K562 (cell line): Measurements from ENCODE around the gene NDP. TPM values are rescaled to one million over a fixed set of nuclear protein-coding genes. Genes with fewer than 3 reads are reported as not detected.

Source experiments
- ATAC-seq: fragments of 200-7000 bp; cut with Tn5 transposase; 3 replicates; pipeline ENCODE4 v1.9.1; 2020; ENCODE audit warnings: moderate library complexity
- BruUV-seq: library from RNA; stranded (reverse); fragments of 400-500 nt; replicated peaks from 2 replicates; lab custom pipeline; 2021; lab: Mats Ljungman, UMichigan
- CTCF ChIA-PET: fragments of 300-600 bp; formaldehyde crosslinking; extraction: SDS; loops from one replicate; lab custom pipeline; 2021; ENCODE audit warnings: low intra/inter-chr PET ratio; lab: Yijun Ruan, JAX
- POLR2A ChIA-PET: fragments of 300-600, 350-650 bp; sonication (Branson Sonifier 250); formaldehyde crosslinking; extraction: SDS; loops from one replicate; lab custom pipeline; 2021; ENCODE audit warnings: antibody characterized with exemption, inconsistent platforms; lab: Yijun Ruan, JAX
- DNase-seq, 4 experiments: peaks; one replicate each; pipeline versions ENCODE4 v3.0.0 to v3.0.0-alpha.2; 2011 to 2018; ENCODE audit warnings: low spot score in 3 of 4, mixed read lengths in 3 of 4; ENCODE audit errors: extremely low read depth in 1 of 4
- FAIRE-seq: peaks from 2 replicates; lab custom pipeline; 2011; peaks lifted over from hg19 to GRCh38; lab: Jason Lieb, UNC
- H2AFZ ChIP-seq: 2 replicates; pipeline ENCODE4 v1.6.0; 2011; ENCODE audit warnings: low read depth, low read length, control low read depth, inconsistent platforms
- H3K27ac ChIP-seq: fragments of 200-600 bp; 3 replicates; pipeline ENCODE4 v1.8.0; 2011; ENCODE audit warnings: low read depth, mild to moderate bottlenecking, control low read depth, inconsistent platforms, low read length, moderate library complexity, mixed read lengths; ENCODE audit errors: extremely low read depth
- H3K27me3 ChIP-seq, 2 experiments: fragments of 300-600 bp in 1 of 2; 2 replicates in 1 of 2; 3 replicates in 1 of 2; pipeline versions ENCODE4 v1.6.0 to v1.8.0; 2011; ENCODE audit warnings: inconsistent platforms in 2 of 2, low read length in 2 of 2, mild to moderate bottlenecking in 1 of 2, mixed read lengths in 1 of 2, moderate library complexity in 1 of 2; ENCODE audit not compliant: control insufficient read depth in 2 of 2, insufficient read depth in 2 of 2
- H3K36me3 ChIP-seq: fragments of 300-600 bp; 3 replicates; pipeline ENCODE4 v1.8.0; 2011; ENCODE audit warnings: mild to moderate bottlenecking, low read length, inconsistent platforms; ENCODE audit not compliant: control insufficient read depth, insufficient read depth
- H3K4me1 ChIP-seq, 2 experiments: fragments of 200-600 bp in 1 of 2; replicated peaks in 1 of 2; 2 replicates in 1 of 2; 3 replicates in 1 of 2; pipeline versions ENCODE4 v1.5.1 to v1.8.0; 2011; ENCODE audit warnings: inconsistent platforms in 2 of 2, low read length in 2 of 2, mild to moderate bottlenecking in 1 of 2, mixed read lengths in 1 of 2, moderate library complexity in 1 of 2; ENCODE audit not compliant: control insufficient read depth in 2 of 2, insufficient read depth in 2 of 2
- H3K4me2 ChIP-seq: 2 replicates; pipeline ENCODE4 v1.6.1; 2011; ENCODE audit warnings: low read length, control low read depth, inconsistent platforms, mixed read lengths; ENCODE audit not compliant: insufficient read depth
- H3K4me3 ChIP-seq: fragments of 200-600 bp; sonication (generic), shearing (Covaris generic); 2 replicates; pipeline ENCODE4 v1.5.1; 2016; ENCODE audit warnings: control low read depth, inconsistent platforms
- H3K79me2 ChIP-seq: fragments of 200-600 bp; 3 replicates; pipeline ENCODE4 v1.8.0; 2011; ENCODE audit warnings: low read length, inconsistent platforms; ENCODE audit not compliant: control insufficient read depth, insufficient read depth
- H3K9ac ChIP-seq, 2 experiments: 2 replicates each; pipeline versions ENCODE4 v1.6.0 to v1.6.1; 2011; ENCODE audit warnings: low read depth in 2 of 2, low read length in 2 of 2, control low read depth in 1 of 2, inconsistent platforms in 1 of 2, mild to moderate bottlenecking in 1 of 2, mixed read lengths in 1 of 2; ENCODE audit not compliant: insufficient read depth in 1 of 2
- H3K9me1 ChIP-seq: one replicate; pipeline ENCODE4 v1.6.0; 2011; ENCODE audit warnings: inconsistent platforms, mild to moderate bottlenecking, low read length, moderate library complexity; ENCODE audit not compliant: control insufficient read depth, insufficient read depth
- H3K9me3 ChIP-seq: replicated peaks from 2 replicates; pipeline ENCODE4 v1.5.1; 2011; ENCODE audit warnings: low read depth, low read length, inconsistent platforms; ENCODE audit not compliant: control insufficient read depth, insufficient read depth
- H4K20me1 ChIP-seq: replicated peaks from 2 replicates; pipeline ENCODE4 v1.6.1; 2011; ENCODE audit warnings: low read length, inconsistent platforms, mixed read lengths; ENCODE audit not compliant: control insufficient read depth, insufficient read depth
- L3MBTL2 ChIP-seq: fragments of 450-650 bp; IDR thresholded peaks from 2 replicates; pipeline ENCODE4 v1.6.1; 2016; ENCODE audit warnings: mild to moderate bottlenecking, moderate library complexity
- RAD21 ChIP-seq, 2 experiments: fragments of 250-450 bp in 1 of 2; fragments of 450-650 bp in 1 of 2; sonication (Bioruptor Pico) in 1 of 2; formaldehyde crosslinking in 1 of 2; IDR thresholded peaks in 1 of 2; conservative IDR thresholded peaks in 1 of 2; 2 replicates each; pipeline versions ENCODE4 v1.4.0 to v1.8.0; 2020 to 2022; ENCODE audit warnings: mild to moderate bottlenecking in 2 of 2, moderate library complexity in 1 of 2
- TGIF2 ChIP-seq: sonication (generic); formaldehyde crosslinking; IDR thresholded peaks from 2 replicates; pipeline ENCODE4 v1.8.1; 2022; ENCODE audit warnings: mild to moderate bottlenecking, missing genetic modification reagents, moderate library complexity
- WGBS: fragments of 100-300 bp; shearing (Covaris generic); methylation state at CpG from one replicate; pipeline ENCODE4 v1.1.6; 2016; ENCODE audit warnings: low coverage, mixed read lengths; ENCODE audit not compliant: insufficient coverage; ENCODE audit errors: missing lambda C conversion rate; 5-methylcytosine and 5-hydroxymethylcytosine counted together
- in situ Hi-C: fragments of 300-500 bp; cut with MboI; formaldehyde crosslinking; loops from 4 replicates; pipeline ENCODE4 v1.15.0; 2018; ENCODE audit warnings: inconsistent platforms, mixed read lengths
- intact Hi-C: fragments of 100-400 bp; cut with micrococcal nuclease; formaldehyde crosslinking; loops from 2 replicates; pipeline ENCODE4 v1.14.2; 2022
- polyA plus RNA-seq, 8 experiments: library from polyadenylated mRNA; depleted of rRNA in 4 of 8; stranded (reverse) in 5 of 8; unstranded in 3 of 8; fragments of >200 nt; fragmentation: Nextera tagmentation in 2 of 8; fragmentation: Illumina TruSeq in 1 of 8; extraction: Ambion mirVana in 2 of 8; extraction: Trizol in 1 of 8; gene quantifications; 2 replicates each; pipeline versions ENCODE4 v1.2.1 to v1.2.3, GENCODE V29; 2011 to 2014; ENCODE audit warnings: inconsistent platforms in 1 of 8, missing spikeins in 1 of 8
- total RNA-seq, 7 experiments: library from RNA; depleted of rRNA in 6 of 7; stranded (reverse); fragments of >200 nt in 6 of 7; fragmentation: Illumina TruSeq in 2 of 7; extraction: Trizol in 2 of 7; gene quantifications; 2 replicates each; pipeline versions ENCODE4 v1.2.1 to v1.2.3, GENCODE V29; 2011 to 2021; ENCODE audit warnings: low replicate concordance in 1 of 7
- TF ChIP-seq, protein P1 (sequence below): fragments of 250-450 bp; sonication (Bioruptor Pico); IDR thresholded peaks from 2 replicates; pipeline ENCODE4 v1.4.0; 2020

NDP gene
- total and polyA plus RNA-seq, 9 of the 15 experiments (the other 6 are each of a cell fraction or from before 2014, with no cell fraction given): not detected

DNA sequence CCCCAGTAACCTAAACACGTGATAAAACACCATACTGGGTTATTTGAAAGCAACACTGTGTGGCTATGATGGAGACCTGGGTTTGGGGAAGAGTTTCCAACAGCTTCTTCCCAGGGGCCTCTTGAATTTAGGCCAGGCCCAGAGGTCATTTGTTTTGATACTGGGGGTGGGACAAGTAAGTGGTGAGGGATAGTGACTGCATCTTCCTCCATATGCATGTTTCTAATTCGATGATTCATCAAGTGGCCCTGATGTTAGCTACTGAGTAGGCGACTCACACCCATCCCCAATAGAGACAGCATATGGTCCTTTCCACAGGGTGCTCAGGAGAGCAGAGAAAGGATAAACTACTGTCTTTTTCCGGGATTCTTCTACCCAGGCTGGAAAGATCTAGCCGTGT is 2.7 kb downstream of the NDP start:
- no peak for FAIRE-seq
- no peak overlapping the region for H3K4me3 ChIP-seq
- H3K36me3 ChIP-seq: no peaks in the 10 kb centered on the region
- no peaks in the 10 kb centered on the region for H4K20me1 ChIP-seq
- BruUV-seq: no TSS peak
- CTCF ChIA-PET: no interaction called here
- intact Hi-C loops: no loop called here
- no peak for ATAC-seq
- no peak overlapping the region for H3K27ac ChIP-seq
- no peak for DNase-seq
- WGBS: 6% methylated on average over 4 of the region's 5 CpGs
- no peaks in the 10 kb centered on the region for H3K9me3 ChIP-seq
- H3K9me1 ChIP-seq: no peaks in the 10 kb centered on the region
- TF ChIP-seq RAD21 (CRISPR knock-in tag; conservative IDR thresholded peaks at IDR 0.05 in 1 of 2, IDR thresholded peaks at IDR 0.05 in 1 of 2) (no peak), L3MBTL2 (no peak), TGIF2 (CRISPR knock-in tag) (no peak)
- TF ChIP-seq, protein P1, sequence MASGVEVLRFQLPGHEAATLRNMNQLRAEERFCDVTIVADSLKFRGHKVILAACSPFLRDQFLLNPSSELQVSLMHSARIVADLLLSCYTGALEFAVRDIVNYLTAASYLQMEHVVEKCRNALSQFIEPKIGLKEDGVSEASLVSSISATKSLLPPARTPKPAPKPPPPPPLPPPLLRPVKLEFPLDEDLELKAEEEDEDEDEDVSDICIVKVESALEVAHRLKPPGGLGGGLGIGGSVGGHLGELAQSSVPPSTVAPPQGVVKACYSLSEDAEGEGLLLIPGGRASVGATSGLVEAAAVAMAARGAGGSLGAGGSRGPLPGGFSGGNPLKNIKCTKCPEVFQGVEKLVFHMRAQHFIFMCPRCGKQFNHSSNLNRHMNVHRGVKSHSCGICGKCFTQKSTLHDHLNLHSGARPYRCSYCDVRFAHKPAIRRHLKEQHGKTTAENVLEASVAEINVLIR (CRISPR knock-in tag): no peak
- TF ChIP-seq, all 486 proteins: peak for 0
- peaks cover 3 to 22% of the 10 kb centered on the region in 2 experiments; a peak in 4 of 5 replicates for H3K27me3 ChIP-seq
- H3K4me2 ChIP-seq: no peak overlapping the region
- H2AFZ ChIP-seq: no peak overlapping the region
- H3K4me1 ChIP-seq: no peaks in the 10 kb centered on the region
- POLR2A ChIA-PET: interaction anchor here (0.7 kb wide), 1 partner anchor 616 kb away, joined by 3 read pairs; no protein-coding TSS in a partner anchor
- no peaks in the 10 kb centered on the region for H3K79me2 ChIP-seq
- no peak overlapping the region for H3K9ac ChIP-seq
- in situ Hi-C loops: loop anchor here (25.0 kb wide), 1 partner anchor 1092 kb away; no protein-coding TSS in a partner anchor
